Measurements from ENCODE around the gene PSAT1.

Gene PSAT1

DNA sequence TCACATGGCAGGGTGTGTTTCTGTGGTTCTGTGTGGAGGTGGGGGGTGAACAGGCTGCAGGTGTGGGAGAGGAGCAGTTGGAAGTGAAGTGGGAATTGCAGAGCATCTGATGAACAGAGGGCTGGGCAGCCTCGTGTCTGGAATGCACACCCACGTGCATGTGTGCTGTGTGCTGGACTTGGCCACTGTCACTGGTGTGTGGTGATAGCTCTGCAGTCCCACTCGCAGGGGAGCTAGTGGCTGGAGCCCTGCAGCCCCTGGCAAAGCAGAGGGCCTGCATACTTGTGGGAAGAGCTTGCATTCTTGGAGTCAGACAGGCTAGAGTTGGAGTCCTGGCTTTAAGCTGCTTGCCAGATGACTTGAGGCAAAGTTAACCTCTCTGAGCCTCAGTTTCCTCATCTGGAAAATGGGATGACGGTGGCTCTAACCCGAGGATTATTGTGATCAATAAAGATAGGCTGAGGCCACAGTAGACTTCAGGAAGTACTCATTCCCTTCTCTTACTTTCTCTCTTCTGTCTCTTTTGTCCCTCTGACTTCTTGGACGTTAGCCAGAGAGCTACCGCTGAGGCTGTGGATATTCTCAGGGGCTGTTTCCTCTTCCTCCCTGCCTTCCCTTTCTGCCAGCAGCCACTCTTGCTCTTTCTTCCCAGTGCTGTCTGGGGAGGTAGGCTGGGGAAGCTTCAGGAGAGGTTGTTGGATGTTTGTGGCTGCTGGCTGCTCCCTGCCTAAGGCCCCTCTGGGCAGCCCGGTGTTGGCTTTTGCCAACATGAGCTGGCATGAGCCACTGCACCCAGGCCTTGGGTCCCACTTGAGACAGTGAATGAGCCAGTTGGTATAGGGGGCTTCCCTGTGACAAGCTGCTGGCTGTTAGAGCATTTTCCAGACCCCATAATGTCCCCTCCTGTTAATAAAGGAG is 18.3 kb downstream of the PSAT1 start:
- H3K36me3 ChIP-seq (ENCODE audit: insufficient read depth, low read length) = peaks cover 95% of the 10 kb centered on the region
- H3K9ac ChIP-seq (ENCODE audit: insufficient read length) = no peak overlapping the region
- no peak overlapping the region for H3K4me3 ChIP-seq
- H3K27ac ChIP-seq = no peak overlapping the region
- no peak for DNase-seq (ENCODE audit: low read depth, low spot score)
- TF ChIP-seq FOXP2 (optimal IDR thresholded peaks at IDR 0.05; ENCODE audit: control extremely low read depth, extremely low read length, insufficient read depth) (no peak), POLR2AphosphoS5 (IDR thresholded peaks at IDR 0.05; ENCODE audit: borderline replicate concordance, low read depth, low read length) (no peak), EZH2 (IDR thresholded peaks at IDR 0.05) (no peak)
- H3K9me3 ChIP-seq (ENCODE audit: low read depth, low read length) = no peaks in the 10 kb centered on the region

DNA sequence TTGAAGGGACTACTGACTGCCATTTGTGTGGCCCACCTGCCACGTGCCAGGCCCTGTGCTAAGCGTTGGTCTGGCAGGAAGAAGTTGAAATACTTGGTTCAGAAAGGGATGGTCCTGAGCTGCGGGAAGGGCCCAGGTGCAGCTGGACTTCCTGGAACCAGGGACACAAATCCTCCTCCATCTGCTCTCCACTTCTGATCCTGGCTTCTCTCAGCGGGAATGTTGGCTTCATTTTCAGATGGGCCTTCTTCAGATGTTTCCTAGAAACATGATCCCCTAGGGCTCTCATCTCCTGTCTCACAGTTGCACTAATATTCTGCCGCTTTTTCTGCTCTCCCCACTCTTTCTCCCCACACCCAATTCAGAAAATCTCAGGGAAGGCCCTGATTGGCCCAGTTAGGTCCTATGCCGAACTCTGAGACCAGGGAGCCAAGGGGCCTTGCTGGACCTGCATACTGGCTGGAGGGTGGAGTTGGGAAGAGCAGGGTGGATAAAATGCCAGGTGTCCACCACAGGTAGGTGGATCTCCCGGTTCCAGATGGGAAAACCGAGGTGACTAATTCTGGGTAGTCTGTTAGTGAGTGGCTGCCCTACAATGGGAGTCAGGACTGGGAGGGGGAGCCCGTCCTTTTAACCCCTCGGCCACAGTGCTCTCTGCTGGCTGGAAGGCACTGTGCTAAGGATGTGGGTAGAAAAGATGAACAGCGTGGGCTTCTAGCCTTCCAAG is 19.4 kb downstream of the PSAT1 start:
- H3K36me3 ChIP-seq (ENCODE audit: insufficient read depth, low read length) = peaks cover 95% of the 10 kb centered on the region

DNA sequence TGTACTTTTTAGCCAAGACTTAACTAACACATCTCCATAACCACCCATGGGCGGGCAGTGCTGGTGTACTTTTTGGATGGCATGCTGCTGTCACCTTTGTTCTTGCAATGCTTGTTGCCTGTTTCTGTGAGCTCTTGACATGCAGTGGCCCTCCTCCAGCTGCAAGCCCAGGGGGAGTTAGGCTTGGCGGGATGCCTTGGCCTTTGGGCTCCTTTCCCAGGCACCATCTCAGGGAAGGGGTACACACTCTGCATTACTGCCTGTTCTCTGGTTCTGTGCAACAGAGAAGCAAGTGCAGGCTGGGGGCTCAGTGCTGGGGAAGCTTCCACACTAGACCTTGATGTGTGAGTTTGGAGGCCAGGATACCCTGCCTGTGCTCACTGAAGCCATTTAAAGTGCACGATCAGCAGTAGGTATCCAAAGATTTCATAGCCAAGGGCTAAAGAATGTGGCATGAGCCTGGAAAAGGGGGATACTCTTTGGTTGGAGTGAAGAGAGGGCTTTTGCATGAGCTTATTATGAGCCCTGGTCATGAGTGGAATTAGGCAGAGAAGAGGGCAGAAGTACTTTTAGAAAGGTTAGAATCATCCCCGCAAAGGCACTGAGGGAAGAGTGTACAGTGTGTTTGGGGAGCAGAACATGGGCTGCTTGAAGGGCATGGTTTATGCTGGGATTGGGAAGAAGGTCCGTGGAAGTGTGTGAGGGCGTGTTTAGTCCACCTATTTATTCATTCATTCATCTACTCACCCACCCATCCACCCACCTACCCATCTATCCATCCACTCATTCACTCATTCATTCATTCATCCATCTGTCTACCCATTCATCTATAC is 22.5 kb downstream of the PSAT1 start:
- no peak for TF ChIP-seq FOXP2 (optimal IDR thresholded peaks at IDR 0.05; ENCODE audit: control extremely low read depth, extremely low read length, insufficient read depth)
- TF ChIP-seq POLR2AphosphoS5 (IDR thresholded peaks at IDR 0.05; ENCODE audit: borderline replicate concordance, low read depth, low read length) = 0 out of 2 replicates have a peak, but pooled peaks have one; percentile 10
- Histone ChIP-seq H3K4me3 (no peak overlapping the region), H3K9me3 (ENCODE audit: low read depth, low read length) (no peaks in the 10 kb centered on the region), H3K9ac (ENCODE audit: insufficient read length) (no peak overlapping the region), H3K36me3 (ENCODE audit: insufficient read depth, low read length) (peaks cover 94% of the 10 kb centered on the region), H3K27ac (no peak overlapping the region)
- DNase-seq (ENCODE audit: low read depth, low spot score) = no peak

More for the DNA sequence above, 19.4 kb downstream of the PSAT1 start:
- H3K27ac ChIP-seq = no peak overlapping the region
- H3K9me3 ChIP-seq (ENCODE audit: low read depth, low read length) = no peaks in the 10 kb centered on the region
- no peak overlapping the region for H3K9ac ChIP-seq (ENCODE audit: insufficient read length)
- H3K4me3 ChIP-seq = no peak overlapping the region
- no peak for DNase-seq (ENCODE audit: low read depth, low spot score)
- TF ChIP-seq POLR2AphosphoS5 (IDR thresholded peaks at IDR 0.05; ENCODE audit: borderline replicate concordance, low read depth, low read length) (no peak), FOXP2 (optimal IDR thresholded peaks at IDR 0.05; ENCODE audit: control extremely low read depth, extremely low read length, insufficient read depth) (no peak), EZH2 (IDR thresholded peaks at IDR 0.05) (no peak)

DNA sequence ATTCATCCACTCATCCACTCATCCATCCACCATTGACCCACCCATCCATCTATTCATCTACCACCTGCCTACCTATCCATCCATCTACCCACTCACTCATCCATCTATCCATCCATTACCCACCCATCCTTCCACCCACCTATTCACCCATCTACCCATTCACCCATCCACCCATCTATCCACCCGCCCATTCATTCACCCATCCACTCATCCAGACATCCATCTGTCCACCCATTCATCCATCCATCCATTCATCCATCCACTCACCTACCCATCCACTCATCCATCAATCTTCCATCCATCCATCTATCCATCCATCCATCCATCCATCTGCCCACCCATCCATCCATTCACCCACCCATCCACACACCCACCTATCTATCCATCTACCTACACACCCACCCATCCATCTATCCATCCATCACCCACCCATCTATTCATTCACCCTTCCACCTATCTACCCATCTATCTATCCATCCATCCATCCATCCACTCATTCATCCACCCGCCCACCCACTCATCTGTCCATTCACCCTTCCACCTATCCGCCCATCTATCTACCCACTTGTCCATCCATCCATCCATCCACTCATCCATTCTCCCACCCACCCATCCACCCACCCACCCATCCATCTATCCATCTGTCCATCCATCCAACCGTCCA is 23.2 kb downstream of the PSAT1 start:
- H3K27ac ChIP-seq = no peak overlapping the region
- no peak for DNase-seq (ENCODE audit: low read depth, low spot score)
- peaks cover 93% of the 10 kb centered on the region for H3K36me3 ChIP-seq (ENCODE audit: insufficient read depth, low read length)
- TF ChIP-seq FOXP2 (optimal IDR thresholded peaks at IDR 0.05; ENCODE audit: control extremely low read depth, extremely low read length, insufficient read depth) (no peak), POLR2AphosphoS5 (IDR thresholded peaks at IDR 0.05; ENCODE audit: borderline replicate concordance, low read depth, low read length) (no peak), EZH2 (IDR thresholded peaks at IDR 0.05) (no peak)
- H3K9ac ChIP-seq (ENCODE audit: insufficient read length) = no peak overlapping the region
- H3K4me3 ChIP-seq = no peak overlapping the region
- H3K9me3 ChIP-seq (ENCODE audit: low read depth, low read length) = no peaks in the 10 kb centered on the region

DNA sequence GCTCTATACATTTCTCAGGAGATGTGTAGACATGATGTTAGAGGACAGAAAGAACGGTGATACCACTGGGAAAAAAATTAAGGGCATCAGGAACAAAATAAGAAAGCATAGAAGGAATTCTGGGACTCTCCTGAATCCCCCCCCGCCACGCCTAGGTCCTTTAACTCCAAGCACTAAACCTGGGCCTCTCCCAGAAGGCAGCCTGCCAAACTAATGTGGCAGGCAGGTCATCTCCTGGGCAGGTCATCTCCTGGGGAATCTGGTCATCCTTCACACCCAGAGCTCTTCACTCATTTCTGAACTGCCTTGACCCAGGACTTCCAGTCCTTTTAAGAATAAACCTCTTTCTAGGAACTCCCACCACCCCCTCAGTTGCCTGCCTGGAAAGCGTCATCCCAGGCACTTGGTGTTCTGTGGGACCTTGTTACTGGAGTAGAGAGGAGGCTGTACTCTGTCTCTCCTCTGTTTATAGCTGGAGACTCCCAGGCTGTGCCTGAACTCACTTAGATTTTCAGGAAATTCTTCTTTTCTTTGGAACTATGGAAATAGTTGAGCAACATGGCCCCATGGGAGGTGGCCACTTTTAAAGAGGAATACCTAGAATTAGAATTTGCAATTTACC is 24.1 kb downstream of the PSAT1 start:
- H3K9me3 ChIP-seq (ENCODE audit: low read depth, low read length) = no peaks in the 10 kb centered on the region
- no peak overlapping the region for H3K4me3 ChIP-seq
- DNase-seq (ENCODE audit: low read depth, low spot score) = no peak
- no peak overlapping the region for H3K27ac ChIP-seq
- H3K36me3 ChIP-seq (ENCODE audit: insufficient read depth, low read length) = peaks cover 91% of the 10 kb centered on the region
- TF ChIP-seq POLR2AphosphoS5 (IDR thresholded peaks at IDR 0.05; ENCODE audit: borderline replicate concordance, low read depth, low read length) = no peak
- TF ChIP-seq FOXP2 (optimal IDR thresholded peaks at IDR 0.05; ENCODE audit: control extremely low read depth, extremely low read length, insufficient read depth) = no peak
- no peak for TF ChIP-seq EZH2 (IDR thresholded peaks at IDR 0.05)
- H3K9ac ChIP-seq (ENCODE audit: insufficient read length) = no peak overlapping the region

DNA sequence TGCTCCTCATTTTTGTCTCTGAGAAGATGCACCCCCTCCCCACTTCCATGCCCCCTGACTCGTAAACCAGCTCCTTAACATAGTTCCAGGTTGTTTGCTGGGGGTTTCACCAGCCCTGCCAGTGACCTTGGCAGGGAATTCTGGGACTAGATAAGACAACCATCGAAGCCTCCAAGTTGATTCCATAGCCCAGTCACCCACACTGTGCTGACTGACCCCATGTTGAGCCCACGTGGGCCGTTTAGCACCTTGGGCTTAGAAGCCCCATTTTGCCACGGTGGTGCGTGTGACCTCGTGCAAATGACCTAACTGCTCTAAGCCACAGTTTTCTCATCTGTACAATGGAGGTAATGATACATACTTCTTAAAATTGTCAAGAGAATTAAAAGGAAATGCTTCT is 24.6 kb downstream of the PSAT1 start:
- Histone ChIP-seq H3K9ac (ENCODE audit: insufficient read length) (no peak overlapping the region), H3K36me3 (ENCODE audit: insufficient read depth, low read length) (peaks cover 91% of the 10 kb centered on the region)

DNA sequence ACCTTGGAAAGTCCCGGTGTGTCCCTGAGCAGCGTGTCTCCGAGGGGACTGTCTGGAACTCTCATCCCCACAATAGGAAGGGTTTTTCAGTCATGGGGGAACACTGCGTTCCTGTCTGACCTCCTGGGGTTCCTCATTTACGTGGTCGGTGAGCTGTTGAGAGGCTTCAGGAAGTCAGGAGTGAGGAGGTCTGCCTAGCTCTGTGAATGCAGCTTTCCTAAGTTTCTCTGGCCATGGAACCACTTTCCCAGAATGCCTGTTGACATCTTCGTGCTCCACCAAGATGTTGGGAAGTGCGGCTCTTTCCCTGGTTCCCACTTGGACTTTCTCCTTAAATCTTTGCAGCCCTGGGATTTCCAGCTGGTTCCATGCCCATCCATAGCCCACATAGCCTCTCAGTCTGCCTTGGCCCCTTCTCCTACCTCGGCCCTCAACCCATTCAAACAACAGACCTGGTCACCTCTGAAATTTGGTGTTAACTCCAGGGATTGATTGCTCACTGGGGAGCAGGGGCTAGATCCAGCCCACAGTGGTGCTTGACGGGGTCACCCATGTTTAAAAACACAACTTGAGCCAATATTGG is 27.2 kb downstream of the PSAT1 start:
- H3K9me3 ChIP-seq (ENCODE audit: low read depth, low read length) = no peaks in the 10 kb centered on the region
- peak overlapping the region; percentile 69 for H3K4me3 ChIP-seq
- H3K27ac ChIP-seq = peak overlapping the region; percentile 96
- TF ChIP-seq POLR2AphosphoS5 (IDR thresholded peaks at IDR 0.05; ENCODE audit: borderline replicate concordance, low read depth, low read length) (no peak), FOXP2 (optimal IDR thresholded peaks at IDR 0.05; ENCODE audit: control extremely low read depth, extremely low read length, insufficient read depth) (no peak), EZH2 (IDR thresholded peaks at IDR 0.05) (no peak)
- peaks cover 89% of the 10 kb centered on the region for H3K36me3 ChIP-seq (ENCODE audit: insufficient read depth, low read length)
- H3K9ac ChIP-seq (ENCODE audit: insufficient read length) = no peak overlapping the region
- no peak for DNase-seq (ENCODE audit: low read depth, low spot score)

More for the DNA sequence above, 24.6 kb downstream of the PSAT1 start:
- H3K4me3 ChIP-seq = no peak overlapping the region
- DNase-seq (ENCODE audit: low read depth, low spot score) = no peak
- TF ChIP-seq FOXP2 (optimal IDR thresholded peaks at IDR 0.05; ENCODE audit: control extremely low read depth, extremely low read length, insufficient read depth) = no peak
- TF ChIP-seq POLR2AphosphoS5 (IDR thresholded peaks at IDR 0.05; ENCODE audit: borderline replicate concordance, low read depth, low read length) = no peak
- no peak for TF ChIP-seq EZH2 (IDR thresholded peaks at IDR 0.05)
- H3K27ac ChIP-seq = no peak overlapping the region
- H3K9me3 ChIP-seq (ENCODE audit: low read depth, low read length) = no peaks in the 10 kb centered on the region
